HEK293 (cell line): ENCODE data around the gene ANKRD33B.

Source experiments
- CTCF ChIA-PET: fragments of 350-600 bp; formaldehyde crosslinking; extraction: SDS; loops from one replicate; lab custom pipeline; 2021; ENCODE audit warnings: antibody characterized with exemption; lab: Yijun Ruan, JAX
- POLR2A ChIA-PET: fragments of 300-600 bp; formaldehyde crosslinking; extraction: SDS; loops from one replicate; lab custom pipeline; 2020; ENCODE audit warnings: antibody characterized with exemption, inconsistent platforms; lab: Yijun Ruan, JAX
- H3K27ac ChIP-seq: fragments of 200-500 bp; sonication (Bioruptor generic); 2 replicates; pipeline ENCODE4 v1.5.1; 2014; ENCODE audit warnings: low read depth, low read length, control low read depth, inconsistent platforms; ENCODE audit errors: extremely low read depth
- H3K36me3 ChIP-seq, 2 experiments: fragments of 200-500 bp in 1 of 2; sonication (Bioruptor generic) in 1 of 2; 1 replicate in 1 of 2; 2 replicates in 1 of 2; pipeline ENCODE4 v1.5.1; 2014 to 2017; ENCODE audit warnings: inconsistent platforms in 2 of 2, low read length in 2 of 2; ENCODE audit not compliant: control insufficient read depth in 2 of 2, insufficient read depth in 1 of 2
- H3K4me1 ChIP-seq: fragments of 200-500 bp; sonication (Bioruptor generic); 2 replicates; pipeline ENCODE4 v1.5.1; 2014; ENCODE audit warnings: mild to moderate bottlenecking, low read length, inconsistent platforms; ENCODE audit not compliant: control insufficient read depth, insufficient read depth
- H3K4me3 ChIP-seq: 2 replicates; pipeline ENCODE4 v1.5.1; 2011; ENCODE audit warnings: low read depth, mild to moderate bottlenecking, control low read depth, low read length, moderate library complexity
- H3K9me3 ChIP-seq: fragments of 200-500 bp; sonication (Bioruptor generic); 2 replicates; pipeline ENCODE4 v1.5.1; 2014; ENCODE audit warnings: low read depth, low read length, inconsistent platforms; ENCODE audit not compliant: control insufficient read depth, insufficient read depth
- GLI2 ChIP-seq: fragments of 450-650 bp; formaldehyde crosslinking; IDR thresholded peaks from 2 replicates; pipeline ENCODE4; 2017; ENCODE audit warnings: missing biosample characterization, missing genetic modification characterization, low read depth, borderline replicate concordance
- HOXD13 ChIP-seq: sonication (generic); formaldehyde crosslinking; IDR thresholded peaks from 2 replicates; pipeline ENCODE4 v1.8.0; 2022; ENCODE audit warnings: missing genetic modification reagents, borderline replicate concordance
- KLF8 ChIP-seq: fragments of 450-650 bp; formaldehyde crosslinking; IDR thresholded peaks from 2 replicates; pipeline ENCODE4 v1.5.1; 2016; ENCODE audit warnings: missing biosample characterization, missing genetic modification characterization
- MEIS1 ChIP-seq: sonication (generic); formaldehyde crosslinking; IDR thresholded peaks from 2 replicates; pipeline ENCODE4 v1.8.1; 2022; ENCODE audit warnings: missing genetic modification reagents, mild to moderate bottlenecking, borderline replicate concordance
- PRDM10 ChIP-seq: fragments of 450-650 bp; formaldehyde crosslinking; IDR thresholded peaks from 2 replicates; pipeline ENCODE4 v1.5.1; 2016; ENCODE audit warnings: missing biosample characterization, missing genetic modification characterization
- ZFP41 ChIP-seq: fragments of 450-650 bp; formaldehyde crosslinking; IDR thresholded peaks from 2 replicates; pipeline ENCODE4 v1.5.1; 2016; ENCODE audit warnings: missing biosample characterization, missing genetic modification characterization, borderline replicate concordance
- ZNF174 ChIP-seq: fragments of 450-650 bp; formaldehyde crosslinking; IDR thresholded peaks from 2 replicates; pipeline ENCODE4 v1.5.0; 2017; ENCODE audit warnings: missing biosample characterization, mild to moderate bottlenecking, missing genetic modification characterization
- ZNF2 ChIP-seq: fragments of 450-650 bp; formaldehyde crosslinking; IDR thresholded peaks from 2 replicates; pipeline ENCODE4 v1.5.1; 2016; ENCODE audit warnings: missing biosample characterization, missing genetic modification characterization
- ZNF292 ChIP-seq: fragments of 450-650 bp; formaldehyde crosslinking; IDR thresholded peaks from 2 replicates; pipeline ENCODE4 v1.5.1; 2016; ENCODE audit warnings: low read depth, missing biosample characterization, missing genetic modification characterization, borderline replicate concordance
- ZNF335 ChIP-seq: fragments of 450-650 bp; formaldehyde crosslinking; conservative IDR thresholded peaks from 2 replicates; pipeline ENCODE4 v1.5.1; 2016; ENCODE audit warnings: missing biosample characterization, missing genetic modification characterization
- ZNF426 ChIP-seq: fragments of 450-650 bp; formaldehyde crosslinking; IDR thresholded peaks from 2 replicates; pipeline ENCODE4 v1.5.1; 2017; ENCODE audit warnings: missing biosample characterization, missing genetic modification characterization, mild to moderate bottlenecking, inconsistent platforms, moderate library complexity
- ZNF645 ChIP-seq: fragments of 450-650 bp; formaldehyde crosslinking; IDR thresholded peaks from 2 replicates; pipeline ENCODE4; 2016; ENCODE audit warnings: missing biosample characterization, missing genetic modification characterization

ANKRD33B gene

GRCh38 chr5:10702911-10703491 lies 139.1 kb downstream of the ANKRD33B start:
- no peaks in the 10 kb centered on the region for H3K4me1 ChIP-seq
- ChIA-PET POLR2A (no interaction called here), CTCF (interaction anchor here (0.6 to 2.5 kb wide), 18 partner anchors 8 to 489 kb away, joined by 3 to 12 read pairs (median 4); no protein-coding TSS in a partner anchor)
- no peak overlapping the region for H3K4me3 ChIP-seq
- TF ChIP-seq ZNF645 (tag by site-specific recombination) (no peak), ZFP41 (tag by site-specific recombination) (no peak), PRDM10 (tag by site-specific recombination) (peak; percentile 81), KLF8 (no peak), HOXD13 (CRISPR knock-in tag) (no peak), ZNF426 (tag by site-specific recombination) (no peak), ZNF174 (tag by site-specific recombination) (no peak)
- peaks cover 0 to 3% of the 10 kb centered on the region in 2 experiments; a peak in 1 of 3 replicates for H3K36me3 ChIP-seq
- no peak overlapping the region for H3K27ac ChIP-seq
- H3K9me3 ChIP-seq, result no peaks in the 10 kb centered on the region

DNA sequence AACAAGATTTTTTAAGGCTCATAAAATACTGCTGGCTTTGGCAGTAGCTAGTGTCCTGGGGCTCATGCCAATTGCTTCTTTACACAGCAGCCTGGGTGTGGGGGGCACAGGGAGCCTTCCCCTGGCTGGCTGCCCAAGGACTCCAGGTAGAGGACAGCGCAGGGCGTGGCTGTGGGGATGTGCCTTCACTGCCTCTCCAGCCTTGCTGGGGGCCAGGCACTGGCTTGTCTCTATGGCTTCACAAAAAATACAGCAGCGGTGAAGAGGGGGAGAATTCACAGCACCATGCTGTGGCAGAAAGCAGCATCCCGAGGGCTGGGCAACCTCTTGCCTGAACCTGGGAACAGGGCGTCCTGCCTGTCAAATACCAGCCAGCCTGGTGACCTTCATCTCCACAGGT lies 139.8 kb downstream of the ANKRD33B start:
- TF ChIP-seq GLI2 (tag by site-specific recombination) (no peak), MEIS1 (CRISPR knock-in tag) (no peak), PRDM10 (tag by site-specific recombination) (no peak), ZNF2 (tag by site-specific recombination) (no peak), ZNF292 (tag by site-specific recombination) (no peak), ZNF335 (tag by site-specific recombination) (no peak), KLF8 (no peak)
- TF ChIP-seq, all 188 proteins: peak for 0
- Histone ChIP-seq H3K4me3 (no peak overlapping the region), H3K4me1 (no peaks in the 10 kb centered on the region), H3K27ac (no peak overlapping the region), H3K36me3 (peaks cover 0 to 3% of the 10 kb centered on the region in 2 experiments; a peak in 1 of 3 replicates), H3K9me3 (no peaks in the 10 kb centered on the region)
- CTCF ChIA-PET, result interaction anchor here (0.5 to 2.5 kb wide), 9 partner anchors 8 to 489 kb away, joined by 3 to 10 read pairs (median 4); no protein-coding TSS in a partner anchor
- POLR2A ChIA-PET, result no interaction called here
